Coronary artery (tissue), 2 donors: ENCODE results near the gene PAK4.

ENCODE experiments used
- DNase-seq: peaks from one replicate; pipeline ENCODE4 v3.0.0-alpha.2; 2017; ENCODE audit warnings: low spot score
- H3K27ac ChIP-seq, 2 donors: fragments of 200-600 bp; sonication (generic); one replicate each; pipeline ENCODE4 v1.5.1; 2016 to 2019
- H3K4me3 ChIP-seq: fragments of 200-600 bp; sonication (generic); 2 replicates; pipeline ENCODE4 v1.5.1; 2016; ENCODE audit warnings: mild to moderate bottlenecking, moderate library complexity
- CTCF ChIP-seq: fragments of 200-600 bp; sonication (generic); IDR thresholded peaks from one replicate; pipeline ENCODE4 v1.5.1; 2019; ENCODE audit warnings: antibody characterized with exemption

Gene PAK4

GRCh38 chr19:39132344-39132969, 6.9 kb downstream of the PAK4 start:
- no peak for DNase-seq
- Histone ChIP-seq H3K4me3 (no peak overlapping the region), H3K27ac (no peak overlapping the region)
- TF ChIP-seq CTCF, result no peak

DNA sequence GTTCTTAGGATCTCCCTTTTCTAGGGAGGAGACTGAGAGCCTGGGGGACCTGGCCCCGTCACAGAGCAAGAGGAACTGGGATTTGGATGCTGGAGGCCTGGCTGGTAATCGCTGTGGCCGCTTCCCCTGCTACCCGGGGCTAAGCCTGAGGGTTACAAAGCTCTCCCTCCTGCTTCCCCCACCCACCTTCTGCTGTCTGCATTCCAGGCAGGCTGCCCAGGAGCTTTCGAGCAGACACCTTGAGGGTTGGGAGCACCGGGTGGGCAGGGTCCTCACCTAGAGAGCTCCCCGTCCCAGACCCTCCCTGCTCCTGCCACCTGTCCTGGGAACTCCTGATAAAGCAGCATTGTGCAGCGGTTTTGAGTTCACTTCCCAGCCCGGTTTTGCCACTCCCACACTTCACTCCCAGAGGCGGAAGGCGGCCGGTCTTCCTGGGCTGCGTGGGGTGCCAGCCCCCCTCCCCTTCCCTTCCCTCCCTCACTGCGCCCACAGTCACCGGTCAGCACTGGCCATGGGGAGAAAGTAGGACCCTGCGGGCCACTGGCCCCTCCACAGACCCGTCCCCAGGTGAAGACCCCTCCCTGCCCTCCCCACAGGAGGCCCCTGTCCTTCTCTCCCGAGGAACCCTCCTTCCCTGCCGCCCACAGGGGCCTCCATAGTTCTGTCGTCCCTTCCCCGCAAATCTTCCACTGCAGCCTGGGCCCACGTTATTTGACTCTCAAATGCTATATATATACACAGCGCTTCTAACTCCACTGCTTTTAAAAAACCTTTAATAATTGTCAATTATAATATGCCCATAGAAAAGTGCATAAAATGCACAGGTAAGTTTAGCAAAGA, 8.1 kb downstream of the PAK4 start:
- DNase-seq, result no peak
- Histone ChIP-seq H3K27ac (peak overlapping the region in 1 of 2 donors; percentile 37), H3K4me3 (peak overlapping the region; percentile 25)
- TF ChIP-seq CTCF, result no peak

DNA sequence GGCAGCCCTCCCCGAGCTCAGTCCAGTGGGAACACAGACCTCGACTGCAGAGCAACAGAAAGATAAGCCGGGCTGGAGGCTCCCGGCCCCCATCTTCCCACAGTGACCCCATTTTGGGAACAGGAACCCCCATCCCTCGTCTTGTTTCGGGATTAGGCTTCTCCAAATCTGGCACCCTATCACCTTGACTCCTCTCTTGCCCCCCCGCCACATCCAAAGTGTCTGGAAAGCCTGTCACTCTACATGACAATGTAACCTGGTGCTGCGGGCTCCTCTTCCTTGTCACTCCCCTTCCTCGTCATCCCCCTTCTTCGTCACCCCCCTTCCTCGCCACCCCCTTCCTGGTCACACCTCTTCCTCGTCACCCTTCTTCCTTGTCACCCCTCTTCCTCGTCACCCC, 10.1 kb downstream of the PAK4 start:
- TF ChIP-seq CTCF, result no peak
- H3K4me3 ChIP-seq, result no peak overlapping the region
- no peak overlapping the region for H3K27ac ChIP-seq
- no peak for DNase-seq

DNA sequence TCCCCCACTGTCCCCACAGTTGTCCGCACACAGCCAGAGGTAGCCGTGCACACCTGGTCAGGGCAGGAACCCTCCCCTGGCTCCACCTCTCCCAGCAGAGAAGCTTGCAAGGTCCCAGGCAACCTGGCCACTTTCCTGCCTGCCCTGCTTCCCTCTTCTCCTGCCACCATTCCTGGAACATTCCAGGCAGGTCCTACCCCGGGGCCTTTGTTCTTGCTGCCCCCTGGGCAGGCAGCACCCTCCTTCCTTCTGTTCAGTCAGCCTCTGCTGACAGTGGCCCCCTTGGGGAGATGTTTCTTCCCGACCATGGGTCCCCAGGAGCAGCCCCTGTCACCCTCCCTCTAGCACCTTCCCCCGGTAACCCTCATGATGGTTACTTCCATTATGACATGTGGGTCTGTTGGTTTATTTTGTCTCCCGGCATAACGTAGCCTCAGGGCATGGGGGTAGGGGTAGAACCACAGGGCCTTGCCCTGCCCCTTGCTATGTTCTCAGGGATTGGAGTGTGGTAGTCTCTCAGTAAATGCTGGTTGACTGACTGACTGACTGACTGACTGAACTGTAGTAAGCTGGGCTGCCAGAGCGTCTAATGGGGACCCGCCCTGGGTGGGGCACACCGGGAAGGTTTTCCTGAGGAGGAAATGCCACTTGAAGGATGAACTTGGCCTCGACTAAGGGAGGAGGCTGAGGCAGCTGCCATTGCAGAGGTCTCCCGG, 10.8 kb downstream of the PAK4 start:
- H3K27ac ChIP-seq, result peak overlapping the region in 1 of 2 donors; percentile 22
- TF ChIP-seq CTCF, result no peak
- no peak for DNase-seq
- H3K4me3 ChIP-seq, result no peak overlapping the region

GRCh38 chr19:39137131-39137530, 11.5 kb downstream of the PAK4 start:
- Histone ChIP-seq H3K4me3 (no peak overlapping the region), H3K27ac (no peak overlapping the region)
- no peak for DNase-seq
- TF ChIP-seq CTCF, result no peak

DNA sequence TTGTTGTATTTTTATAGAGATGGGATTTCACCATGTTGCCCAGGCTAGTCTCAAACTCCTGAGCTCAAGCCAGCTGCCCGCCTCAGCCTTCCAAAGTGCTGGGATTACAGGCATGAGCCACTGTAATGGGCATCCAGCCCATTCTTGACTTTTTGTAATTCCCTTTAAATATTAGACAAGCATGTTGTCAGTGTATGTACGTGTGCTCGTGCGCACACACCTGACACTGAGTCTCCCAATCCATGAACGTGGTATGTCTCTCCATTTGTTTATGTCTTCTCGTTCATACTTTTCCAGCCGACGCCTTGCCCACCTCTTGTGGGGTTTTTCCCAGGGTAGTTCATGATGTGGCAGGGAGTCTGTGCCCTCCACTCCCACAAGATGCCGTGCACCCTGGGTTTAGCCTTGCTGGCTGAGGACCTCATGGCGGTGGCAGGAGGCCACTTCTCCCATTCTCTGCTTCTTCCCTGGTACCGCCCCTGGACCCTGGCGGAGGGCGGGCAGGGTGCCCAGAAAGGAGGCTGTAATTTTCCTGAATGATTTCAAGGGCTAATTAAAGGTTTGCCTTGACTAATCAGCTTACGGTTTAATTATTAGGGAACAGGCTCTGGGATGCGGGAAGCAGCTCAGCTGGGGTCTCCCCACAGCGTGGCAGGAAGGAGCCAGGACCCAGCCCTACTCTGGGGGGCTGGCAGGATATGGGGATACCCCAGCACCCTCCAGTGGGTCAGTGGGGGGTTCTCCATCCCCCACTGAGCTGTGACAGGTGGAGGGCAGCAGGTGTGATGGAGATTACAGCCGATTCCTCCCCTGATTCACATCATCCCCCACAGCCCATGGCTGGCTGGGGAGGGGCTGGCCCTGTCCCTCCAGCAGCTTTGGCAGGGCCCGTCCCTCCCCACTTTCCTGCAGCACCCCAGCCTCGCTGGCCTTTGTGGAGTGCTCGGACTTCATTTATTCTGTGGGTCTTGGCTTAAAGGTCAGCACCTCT, 12.9 kb downstream of the PAK4 start:
- DNase-seq, result no peak
- Histone ChIP-seq H3K27ac (peak overlapping the region in 1 of 2 donors; percentile 0), H3K4me3 (no peak overlapping the region)
- TF ChIP-seq CTCF, result no peak
